HUDEP-2 (cell line): ENCODE results near the gene PLPP7.

Experiments
- DNase-seq, 76 experiments: peaks; one replicate each; lab custom pipeline; 2025; ENCODE audit not compliant: unreplicated experiment in 76 of 76; lab: John Stamatoyannopoulos, UW

Gene PLPP7

GRCh38 chr9:131302244-131303075 lies 12.9 kb downstream of the PLPP7 start:
- no peak for DNase-seq

- no peak for DNase-seq
Measured at GRCh38 chr9:131303381-131304321, 14.1 kb downstream of the PLPP7 start.

GRCh38 chr9:131304676-131305355 lies 15.3 kb downstream of the PLPP7 start:
- DNase-seq = peak in 8 of 76 experiments; percentile 11 to 48 (median 18)

DNA sequence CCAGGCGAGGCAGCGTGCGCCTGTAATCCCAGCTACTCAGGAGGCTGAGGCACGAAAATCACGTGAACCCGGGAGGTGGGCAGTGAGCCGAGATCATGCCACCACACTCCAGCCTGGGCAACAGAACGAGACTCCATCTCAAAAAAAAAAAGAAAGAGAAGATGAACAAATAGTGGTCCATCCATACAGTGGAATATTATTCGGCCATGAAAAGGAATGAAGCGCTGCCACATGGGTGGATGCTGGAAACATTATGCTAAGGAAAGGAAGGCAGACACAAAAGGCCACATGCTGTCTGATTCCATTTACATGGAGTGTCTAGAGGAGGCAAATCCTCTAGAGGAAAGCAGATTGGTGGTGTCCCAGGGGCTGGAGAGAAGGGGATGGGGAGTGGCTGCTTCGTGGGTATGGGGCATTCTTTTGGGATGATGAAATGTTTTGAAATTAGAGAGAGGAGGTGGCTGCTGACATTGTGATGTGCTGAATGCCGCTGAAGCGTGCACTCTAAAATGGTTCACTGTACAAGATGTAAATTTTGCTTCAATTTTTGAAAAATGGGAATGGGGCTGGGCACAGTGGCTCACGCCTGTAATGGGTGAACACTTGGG lies 17.0 kb downstream of the PLPP7 start:
- no peak for DNase-seq

DNA sequence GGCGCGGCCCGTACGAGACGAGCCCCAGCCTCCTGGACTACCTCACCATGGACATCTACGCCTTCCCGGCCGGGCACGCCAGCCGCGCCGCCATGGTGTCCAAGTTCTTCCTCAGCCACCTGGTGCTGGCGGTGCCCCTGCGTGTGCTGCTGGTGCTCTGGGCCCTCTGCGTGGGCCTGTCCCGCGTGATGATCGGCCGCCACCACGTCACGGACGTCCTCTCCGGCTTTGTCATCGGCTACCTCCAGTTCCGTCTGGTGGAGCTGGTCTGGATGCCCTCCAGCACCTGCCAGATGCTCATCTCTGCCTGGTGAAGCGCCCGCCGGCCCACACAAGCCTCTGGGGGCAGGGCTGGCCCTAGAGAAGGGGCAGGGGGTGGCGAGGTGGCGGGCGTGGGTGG lies 18.5 kb downstream of the PLPP7 start:
- no peak for DNase-seq

GRCh38 chr9:131308452-131308851 lies 18.9 kb downstream of the PLPP7 start:
- no peak for DNase-seq

DNA sequence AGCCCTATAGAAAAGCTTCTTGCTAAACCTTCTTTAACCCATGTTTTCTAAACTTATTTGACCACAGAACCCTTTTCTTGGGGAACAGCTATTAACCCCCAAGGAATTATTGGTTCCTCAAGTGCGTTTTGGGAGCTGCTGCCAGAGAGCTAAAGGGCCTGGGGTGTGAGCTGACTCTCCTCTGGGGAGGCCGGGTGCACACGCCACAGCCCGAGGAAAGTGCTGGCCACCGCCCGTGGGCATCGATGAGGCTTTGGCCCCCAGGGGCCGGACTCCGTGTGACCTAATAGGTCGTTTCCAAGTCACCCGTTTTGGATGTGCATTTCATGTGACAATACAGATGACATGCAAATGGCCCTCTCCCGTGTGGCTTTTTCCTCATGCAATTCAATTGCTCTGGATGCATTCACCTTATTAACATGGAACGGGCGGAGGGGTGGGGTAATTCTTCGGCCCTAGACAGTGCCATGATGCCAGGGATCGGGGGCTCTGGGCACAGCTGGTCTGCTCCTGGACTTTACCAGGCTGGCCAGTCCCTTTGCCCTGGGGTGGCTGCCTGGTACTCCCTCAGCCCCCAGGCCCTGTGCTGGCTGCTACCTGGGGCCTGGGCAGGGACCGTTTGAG lies 19.5 kb downstream of the PLPP7 start:
- no peak for DNase-seq

GRCh38 chr9:131309530-131310276 lies 20.2 kb downstream of the PLPP7 start:
- DNase-seq = no peak

- DNase-seq = no peak
Measured at GRCh38 chr9:131310833-131311554, 21.5 kb downstream of the PLPP7 start.

DNA sequence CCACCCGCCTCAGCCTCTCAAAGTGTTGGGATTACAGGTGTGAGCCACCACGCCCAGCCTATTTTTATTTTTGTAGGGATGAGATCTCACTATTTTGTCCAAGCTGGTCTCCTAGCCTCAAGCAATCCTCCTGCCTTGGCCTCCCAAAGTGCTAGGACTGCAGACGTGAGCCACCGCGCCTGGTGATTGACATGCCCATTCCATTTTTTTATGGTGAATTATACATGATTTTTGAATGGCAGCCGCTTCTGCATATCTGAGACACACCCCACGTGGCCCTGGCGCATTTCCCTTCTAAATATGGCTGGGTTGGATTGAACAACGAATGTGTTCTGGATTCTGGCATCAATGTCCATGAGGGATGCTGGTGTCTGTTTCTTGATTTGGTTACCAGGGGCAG lies 22.7 kb downstream of the PLPP7 start:
- no peak for DNase-seq

DNA sequence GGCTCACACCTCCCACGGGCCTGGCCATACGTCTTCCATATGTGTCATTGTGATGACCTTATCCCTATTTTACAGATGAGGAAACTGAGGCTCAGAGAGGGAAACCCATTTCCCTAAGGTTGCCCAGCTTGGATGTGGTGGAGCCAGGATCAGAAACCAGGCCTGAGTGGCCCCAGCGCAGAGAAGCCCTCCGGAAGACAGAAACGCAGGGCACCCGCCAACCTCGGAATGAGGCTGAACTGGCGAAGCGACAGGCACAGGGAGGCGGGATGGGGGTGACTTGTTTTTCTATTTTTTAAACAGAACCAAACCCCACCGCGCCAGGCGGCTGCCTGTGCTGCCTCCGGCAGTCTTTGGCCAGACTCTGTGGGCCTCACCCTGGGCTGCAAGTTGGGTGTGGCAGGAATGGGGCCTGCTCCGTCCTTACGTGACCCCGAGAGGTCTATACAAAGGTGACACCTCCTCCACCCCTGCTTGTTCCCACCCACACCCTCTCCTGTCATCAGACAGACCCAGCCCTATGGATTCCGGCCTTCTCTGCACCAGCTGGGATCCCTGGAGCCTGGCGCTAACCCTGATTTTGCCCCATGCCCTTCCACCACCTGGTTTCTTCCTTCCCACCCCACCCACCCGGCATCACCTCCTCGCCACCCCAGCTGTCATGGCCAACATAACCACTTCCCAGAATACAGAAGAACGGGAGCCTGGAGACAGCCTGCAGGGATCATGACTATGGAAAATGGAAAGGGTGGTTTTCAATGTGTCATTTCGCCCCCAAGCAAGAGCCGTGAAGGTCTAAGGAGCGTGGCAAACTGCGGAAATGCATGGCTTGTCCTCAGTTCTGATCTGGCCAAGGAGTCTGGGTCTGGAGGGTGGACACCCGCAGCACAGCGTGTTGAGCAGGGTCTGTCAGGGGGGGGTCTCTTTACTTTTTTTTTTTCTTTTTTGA lies 23.6 kb downstream of the PLPP7 start:
- peak in 3 of 76 experiments; percentile 7 to 35 (median 19) for DNase-seq

- no peak for DNase-seq
Measured at GRCh38 chr9:131318231-131319085, 28.9 kb downstream of the PLPP7 start.

GRCh38 chr9:131319486-131319885 lies 30.0 kb downstream of the PLPP7 start:
- DNase-seq = no peak

- no peak for DNase-seq
Measured at GRCh38 chr9:131320031-131320685, 30.6 kb downstream of the PLPP7 start.

GRCh38 chr9:131323629-131324028 lies 34.1 kb downstream of the PLPP7 start:
- no peak for DNase-seq
